ENCODE results near the gene TMEM79.
"Not testable (repeated sequence)": the region's sequence is repeated elsewhere in the genome, so short reads cannot be mapped to it uniquely, and the experiment has no call there.

TMEM79 gene

GRCh38 chr1:156319664-156320063 lies 35.5 kb downstream of the TMEM79 start:
- peak; percentile 23 for TF ChIP-seq CTCF (IDR thresholded peaks at IDR 0.05; ENCODE audit: insufficient read depth, low read length, missing control alignments)
- H3K4me3 ChIP-seq (ENCODE audit: low read depth, low read length): no peak overlapping the region
- CTCF ChIA-PET: interaction anchor here (0.8 to 5.2 kb wide), 30 partner anchors 10 to 229 kb away, joined by 3 to 78 read pairs (median 5); partner anchors contain the start of genes CCT3, SMG5, TMEM79 and TSACC
- no peak for DNase-seq (ENCODE audit: low read depth, low spot score)
- POLR2A ChIA-PET: interaction anchor here (1.0 kb wide), 1 partner anchor 18 kb away, joined by 3 read pairs; the partner anchor contains the start of genes CCT3 and TSACC

GRCh38 chr1:156320560-156320959 lies 36.4 kb downstream of the TMEM79 start:
- ChIA-PET CTCF (interaction anchor here (0.9 to 5.2 kb wide), 13 partner anchors 8 to 229 kb away, joined by 3 to 78 read pairs (median 6); partner anchors contain the start of genes CCT3, TMEM79 and TSACC), POLR2A (no interaction called here)
- no peak for TF ChIP-seq CTCF (IDR thresholded peaks at IDR 0.05; ENCODE audit: insufficient read depth, low read length, missing control alignments)
- no peak overlapping the region for H3K4me3 ChIP-seq (ENCODE audit: low read depth, low read length)
- no peak for DNase-seq (ENCODE audit: low read depth, low spot score)

DNA sequence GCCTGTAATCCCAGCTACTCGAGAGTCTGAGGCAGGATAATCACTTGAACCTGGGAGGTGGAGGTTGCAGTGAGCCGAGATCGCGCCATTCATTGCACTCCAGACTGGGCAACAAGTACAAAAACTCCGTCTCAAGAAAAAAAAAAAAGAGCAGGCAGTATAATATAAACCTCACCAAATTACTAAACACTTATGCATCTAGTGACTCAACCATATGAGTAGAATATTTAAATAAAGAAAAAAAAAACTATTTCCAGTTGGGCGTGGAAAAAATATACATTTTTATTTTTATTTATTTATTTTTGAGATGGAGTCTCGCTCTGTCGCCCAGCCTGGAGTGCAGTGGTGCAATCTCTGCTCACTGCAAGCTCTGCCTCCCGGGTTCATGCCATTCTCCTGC lies 39.1 kb downstream of the TMEM79 start:
- POLR2A ChIA-PET; DNase-seq (ENCODE audit: low read depth, low spot score); H3K4me3 ChIP-seq (ENCODE audit: low read depth, low read length): not testable (repeated sequence)
- CTCF ChIA-PET: interaction anchor here (0.8 to 4.3 kb wide), 3 partner anchors 9 to 37 kb away, joined by 3 to 16 read pairs (median 3); no protein-coding TSS in a partner anchor

DNA sequence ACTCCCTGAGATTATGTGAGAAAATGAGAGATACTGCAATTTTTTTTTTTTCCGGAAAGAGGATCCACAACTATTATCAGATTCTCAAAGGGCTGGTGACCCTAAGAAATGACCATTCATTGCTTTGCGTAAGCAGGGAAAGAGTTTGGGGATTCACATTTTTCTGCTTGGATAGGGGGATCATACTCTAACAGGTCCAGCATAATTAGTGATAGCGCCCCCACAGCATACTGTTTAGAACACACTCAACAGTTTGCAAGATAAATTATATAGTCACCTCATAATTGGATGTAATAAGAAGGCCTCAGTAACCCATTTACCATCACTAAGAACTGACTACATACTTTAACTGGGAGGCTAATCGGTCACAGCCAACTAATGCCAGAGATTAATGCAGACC lies 52.1 kb downstream of the TMEM79 start:
- ChIA-PET CTCF (interaction anchor here (0.6 to 7.7 kb wide), 9 partner anchors 9 to 110 kb away, joined by 3 to 78 read pairs (median 3); no protein-coding TSS in a partner anchor), POLR2A (no interaction called here)
- peak overlapping the region; percentile 97 for H3K4me3 ChIP-seq (ENCODE audit: low read depth, low read length)
- TF ChIP-seq CTCF (IDR thresholded peaks at IDR 0.05; ENCODE audit: insufficient read depth, low read length, missing control alignments): no peak
- no peak for DNase-seq (ENCODE audit: low read depth, low spot score)

DNA sequence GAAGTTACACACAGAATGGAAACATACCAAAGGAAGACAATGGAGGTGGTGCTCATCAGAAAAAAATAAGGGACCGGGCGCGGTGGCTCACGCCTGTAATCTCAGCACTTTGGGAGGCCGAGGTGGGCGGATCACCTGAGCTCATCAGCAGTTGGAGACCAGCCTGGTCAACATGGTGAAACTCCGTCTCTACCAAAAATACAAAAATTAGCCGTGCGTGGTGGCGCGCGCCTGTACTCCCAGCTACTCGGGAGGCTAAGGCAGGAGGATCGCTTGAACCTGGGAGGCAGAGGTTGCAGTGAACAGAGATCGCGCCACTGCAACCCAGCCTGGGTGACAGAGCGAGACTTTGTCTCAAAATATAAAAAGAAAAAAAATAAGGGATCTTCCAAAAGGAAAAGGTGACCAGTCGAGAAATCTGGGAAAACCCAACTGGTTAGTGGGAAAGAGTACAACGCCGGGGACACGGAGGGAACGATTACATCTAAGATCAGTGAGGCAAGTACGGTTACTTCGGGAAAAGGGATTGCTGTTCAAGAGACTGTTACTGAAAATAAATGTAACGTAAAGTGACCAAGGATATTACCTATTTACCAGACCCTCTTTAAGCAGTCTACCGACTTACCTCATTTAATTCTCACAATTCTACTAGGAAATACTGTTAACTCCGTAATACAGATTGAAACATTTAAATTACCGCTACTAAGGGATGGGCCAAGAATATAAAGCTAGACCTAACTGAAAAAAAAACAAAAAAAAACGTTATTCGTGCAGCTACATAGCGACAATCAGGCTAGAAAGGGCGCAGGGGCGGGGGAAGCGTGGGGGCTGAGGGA lies 53.1 kb downstream of the TMEM79 start:
- H3K4me3 ChIP-seq (ENCODE audit: low read depth, low read length): peak overlapping the region; percentile 97
- POLR2A ChIA-PET: interaction anchor here (0.9 kb wide), 1 partner anchor 18 kb away, joined by 3 read pairs; no protein-coding TSS in a partner anchor
- no peak for TF ChIP-seq CTCF (IDR thresholded peaks at IDR 0.05; ENCODE audit: insufficient read depth, low read length, missing control alignments)
- CTCF ChIA-PET: interaction anchor here (0.5 to 7.7 kb wide), 15 partner anchors 8 to 109 kb away, joined by 3 to 78 read pairs (median 3); no protein-coding TSS in a partner anchor
- DNase-seq (ENCODE audit: low read depth, low spot score): no peak

DNA sequence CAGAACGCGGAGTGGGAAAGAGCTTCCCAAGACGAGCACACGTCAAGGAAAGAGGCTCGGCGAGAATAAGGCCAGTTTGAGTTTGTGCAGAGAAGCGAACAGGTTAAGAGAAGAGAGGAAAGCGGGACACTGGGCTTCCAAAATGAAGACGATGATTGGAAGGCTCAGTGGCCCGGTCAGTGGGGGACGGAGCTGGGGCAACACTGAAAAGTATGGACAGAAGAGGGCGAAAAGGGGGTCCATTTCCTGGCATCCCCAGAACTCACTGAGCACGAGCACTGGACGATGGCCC lies 53.7 kb downstream of the TMEM79 start:
- peak; percentile 7 for TF ChIP-seq CTCF (IDR thresholded peaks at IDR 0.05; ENCODE audit: insufficient read depth, low read length, missing control alignments)
- POLR2A ChIA-PET: interaction anchor here (0.9 kb wide), 1 partner anchor 19 kb away, joined by 3 read pairs; no protein-coding TSS in a partner anchor
- peak overlapping the region; percentile 97 for H3K4me3 ChIP-seq (ENCODE audit: low read depth, low read length)
- CTCF ChIA-PET: interaction anchor here (0.5 to 7.7 kb wide), 6 partner anchors 9 to 108 kb away, joined by 3 to 78 read pairs (median 3); no protein-coding TSS in a partner anchor
- no peak for DNase-seq (ENCODE audit: low read depth, low spot score)
